Measurements from ENCODE around the gene BEST4.
"Not testable (repeated sequence)": the region's sequence is repeated elsewhere in the genome, so short reads cannot be mapped to it uniquely, and the experiment has no call there.

The BEST4 gene

DNA sequence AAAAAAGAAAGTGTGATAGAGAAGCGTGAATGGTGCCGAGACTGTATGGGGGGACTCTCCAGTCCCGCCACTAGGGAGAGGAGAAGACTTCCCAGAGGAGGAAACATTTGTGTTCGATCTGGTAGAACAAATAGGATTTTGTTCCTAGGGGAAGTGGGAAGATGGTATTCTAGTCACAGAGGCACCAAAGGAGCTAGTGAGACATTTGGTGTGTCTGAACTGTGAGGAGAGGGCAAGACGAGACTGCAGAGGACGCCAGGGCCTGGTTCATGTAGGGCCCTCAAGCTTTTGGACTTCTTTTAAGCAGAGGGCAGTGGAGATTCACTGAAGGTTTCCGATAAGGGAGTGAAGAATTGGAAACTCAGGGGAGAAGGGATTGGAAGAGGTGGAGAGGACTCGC lies 23.3 kb upstream of the BEST4 start:
- ChIA-PET POLR2A (interaction anchor here (0.7 to 7.7 kb wide), 2 partner anchors 8 to 760 kb away, joined by 5 to 120 read pairs; no protein-coding TSS in a partner anchor), CTCF (interaction anchor here (2.9 to 3.8 kb wide), 2 partner anchors 11 to 81 kb away, joined by 9 to 21 read pairs; partner anchors contain the start of genes PLK3 and RNU5D-1)
- DNase-seq (ENCODE audit: extremely low spot score), result no peak
- TF ChIP-seq, protein P1, sequence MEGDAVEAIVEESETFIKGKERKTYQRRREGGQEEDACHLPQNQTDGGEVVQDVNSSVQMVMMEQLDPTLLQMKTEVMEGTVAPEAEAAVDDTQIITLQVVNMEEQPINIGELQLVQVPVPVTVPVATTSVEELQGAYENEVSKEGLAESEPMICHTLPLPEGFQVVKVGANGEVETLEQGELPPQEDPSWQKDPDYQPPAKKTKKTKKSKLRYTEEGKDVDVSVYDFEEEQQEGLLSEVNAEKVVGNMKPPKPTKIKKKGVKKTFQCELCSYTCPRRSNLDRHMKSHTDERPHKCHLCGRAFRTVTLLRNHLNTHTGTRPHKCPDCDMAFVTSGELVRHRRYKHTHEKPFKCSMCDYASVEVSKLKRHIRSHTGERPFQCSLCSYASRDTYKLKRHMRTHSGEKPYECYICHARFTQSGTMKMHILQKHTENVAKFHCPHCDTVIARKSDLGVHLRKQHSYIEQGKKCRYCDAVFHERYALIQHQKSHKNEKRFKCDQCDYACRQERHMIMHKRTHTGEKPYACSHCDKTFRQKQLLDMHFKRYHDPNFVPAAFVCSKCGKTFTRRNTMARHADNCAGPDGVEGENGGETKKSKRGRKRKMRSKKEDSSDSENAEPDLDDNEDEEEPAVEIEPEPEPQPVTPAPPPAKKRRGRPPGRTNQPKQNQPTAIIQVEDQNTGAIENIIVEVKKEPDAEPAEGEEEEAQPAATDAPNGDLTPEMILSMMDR (IDR thresholded peaks at IDR 0.05; ENCODE audit: control extremely low read depth, extremely low read depth, low read depth, missing control alignments), result no peak

DNA sequence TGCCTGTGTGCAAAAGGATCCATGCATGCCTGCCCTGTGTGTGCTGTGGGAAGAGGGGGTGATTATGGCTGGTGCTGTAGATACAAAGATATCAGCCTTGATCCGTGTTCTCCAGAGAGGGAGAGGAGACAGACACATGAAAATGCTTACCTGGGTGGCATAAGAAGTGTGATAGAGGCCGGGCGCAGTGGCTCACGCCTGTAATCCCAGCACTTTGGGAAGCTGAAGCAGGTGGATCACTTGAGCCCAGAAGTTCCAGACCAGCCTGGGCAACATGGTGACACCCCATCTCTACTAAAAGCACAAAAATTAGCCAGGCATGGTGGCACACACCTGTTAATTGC lies 22.8 kb upstream of the BEST4 start:
- DNase-seq (ENCODE audit: extremely low spot score), result not testable (repeated sequence)
- POLR2A ChIA-PET, result interaction anchor here (0.7 to 7.7 kb wide), 3 partner anchors 9 to 761 kb away, joined by 5 to 120 read pairs (median 26); no protein-coding TSS in a partner anchor
- CTCF ChIA-PET, result interaction anchor here (2.9 to 4.3 kb wide), 4 partner anchors 9 to 81 kb away, joined by 9 to 42 read pairs (median 21); partner anchors contain the start of genes PLK3 and RNU5D-1

GRCh38 chr1:44810101-44810761 lies 22.3 kb upstream of the BEST4 start:
- POLR2A ChIA-PET, result interaction anchor here (0.7 to 7.7 kb wide), 6 partner anchors 9 to 761 kb away, joined by 5 to 120 read pairs (median 19); partner anchors contain the start of genes PLK3, RNU5D-1 and RPS8
- TF ChIP-seq, protein P1 (IDR thresholded peaks at IDR 0.05; ENCODE audit: control extremely low read depth, extremely low read depth, low read depth, missing control alignments), result no peak
- CTCF ChIA-PET, result interaction anchor here (1.1 to 4.3 kb wide), 8 partner anchors 9 to 94 kb away, joined by 3 to 42 read pairs (median 21); partner anchors contain the start of genes PLK3 and RNU5D-1
- DNase-seq (ENCODE audit: extremely low spot score), result no peak

GRCh38 chr1:44808938-44809917 lies 21.3 kb upstream of the BEST4 start:
- DNase-seq (ENCODE audit: extremely low spot score), result peak; percentile 79
- ChIA-PET POLR2A (interaction anchor here (0.6 to 7.7 kb wide), 8 partner anchors 9 to 1322 kb away, joined by 3 to 120 read pairs (median 11); partner anchors contain the start of genes PLK3, RNU5D-1 and RPS8), CTCF (interaction anchor here (0.7 to 4.3 kb wide), 12 partner anchors 9 to 494 kb away, joined by 3 to 42 read pairs (median 8); partner anchors contain the start of genes PLK3 and RNU5D-1)
- TF ChIP-seq, protein P1 (IDR thresholded peaks at IDR 0.05; ENCODE audit: control extremely low read depth, extremely low read depth, low read depth, missing control alignments), result no peak

DNA sequence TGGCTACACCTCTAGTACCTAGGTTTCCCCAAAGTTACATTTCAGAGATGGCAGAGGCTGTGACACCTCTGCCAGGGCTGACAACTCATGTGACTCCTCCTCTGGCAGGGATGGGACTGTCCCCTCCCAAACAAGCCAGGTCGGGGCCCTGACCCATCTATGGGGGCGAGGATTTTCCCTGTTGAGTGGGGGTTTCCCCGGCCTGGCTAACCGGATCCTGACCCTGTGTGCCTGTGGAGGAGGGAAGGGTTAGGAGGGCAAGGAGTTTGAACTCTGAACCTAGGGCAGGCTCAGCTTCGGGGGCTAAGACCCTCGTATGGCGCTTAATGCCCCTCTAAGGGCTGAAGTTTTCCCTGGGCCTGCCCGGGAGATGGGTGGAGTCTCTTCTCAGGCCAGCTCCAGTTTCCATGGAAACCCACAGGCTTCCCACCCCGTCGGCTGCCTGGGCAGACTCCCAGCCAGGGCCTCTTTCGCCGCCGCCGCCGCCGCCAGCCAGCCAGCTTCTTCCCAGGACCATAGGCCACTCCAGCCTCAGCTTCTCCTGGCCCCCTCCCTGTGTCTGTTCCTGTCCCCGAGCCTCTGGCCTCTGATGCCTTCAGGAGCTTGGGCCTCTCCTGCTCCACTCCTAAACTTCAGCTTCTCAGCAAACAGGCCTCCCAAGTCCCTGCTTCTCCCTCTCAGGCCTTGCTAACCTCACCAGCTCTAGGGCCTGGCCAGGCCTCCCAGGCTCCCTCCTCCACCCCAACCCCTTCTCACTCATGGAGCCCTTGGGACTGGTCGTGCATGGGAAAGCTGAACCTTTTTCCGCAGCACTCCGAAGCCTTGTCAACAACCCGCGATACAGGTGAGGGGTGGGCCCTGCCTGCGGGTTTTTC lies 20.3 kb upstream of the BEST4 start, which contains the start of gene BTBD19:
Gene BTBD19, plus strand, starts transcription at position 461 of the 875 bp plus-strand sequence. Its CDS starts 298 bp downstream, at position 759.
- CTCF ChIA-PET, result interaction anchor here (0.8 to 4.3 kb wide), 10 partner anchors 8 to 493 kb away, joined by 3 to 42 read pairs (median 15); partner anchors contain the start of genes HECTD3, PLK3, RNU5D-1 and UROD
- peak; percentile 65 for DNase-seq (ENCODE audit: extremely low spot score)

More for the DNA sequence above, 20.3 kb upstream of the BEST4 start, which contains the start of gene BTBD19:
- TF ChIP-seq, protein P1 (IDR thresholded peaks at IDR 0.05; ENCODE audit: control extremely low read depth, extremely low read depth, low read depth, missing control alignments), result no peak
- POLR2A ChIA-PET, result interaction anchor here (0.6 to 7.7 kb wide), 7 partner anchors 8 to 1322 kb away, joined by 3 to 120 read pairs (median 12); partner anchors contain the start of genes PLK3, RNU5D-1 and RPS8
